Measurements from ENCODE around the gene ALOX5AP.

- TF ChIP-seq CTCF (IDR thresholded peaks at IDR 0.05; ENCODE audit: poor library complexity) (no peak), EZH2 (IDR thresholded peaks at IDR 0.05; ENCODE audit: borderline replicate concordance) (no peak)
Measured at GRCh38 chr13:30802501-30802900, 67.2 kb downstream of the ALOX5AP start.
